ENCODE measurements around the gene ZSCAN31. TPM values are rescaled to one million over a fixed set of nuclear protein-coding genes. Genes with fewer than 3 reads are reported as not detected.

The ZSCAN31 gene
- total RNA-seq: 2.0 and 2.3 TPM in 2 replicates

DNA sequence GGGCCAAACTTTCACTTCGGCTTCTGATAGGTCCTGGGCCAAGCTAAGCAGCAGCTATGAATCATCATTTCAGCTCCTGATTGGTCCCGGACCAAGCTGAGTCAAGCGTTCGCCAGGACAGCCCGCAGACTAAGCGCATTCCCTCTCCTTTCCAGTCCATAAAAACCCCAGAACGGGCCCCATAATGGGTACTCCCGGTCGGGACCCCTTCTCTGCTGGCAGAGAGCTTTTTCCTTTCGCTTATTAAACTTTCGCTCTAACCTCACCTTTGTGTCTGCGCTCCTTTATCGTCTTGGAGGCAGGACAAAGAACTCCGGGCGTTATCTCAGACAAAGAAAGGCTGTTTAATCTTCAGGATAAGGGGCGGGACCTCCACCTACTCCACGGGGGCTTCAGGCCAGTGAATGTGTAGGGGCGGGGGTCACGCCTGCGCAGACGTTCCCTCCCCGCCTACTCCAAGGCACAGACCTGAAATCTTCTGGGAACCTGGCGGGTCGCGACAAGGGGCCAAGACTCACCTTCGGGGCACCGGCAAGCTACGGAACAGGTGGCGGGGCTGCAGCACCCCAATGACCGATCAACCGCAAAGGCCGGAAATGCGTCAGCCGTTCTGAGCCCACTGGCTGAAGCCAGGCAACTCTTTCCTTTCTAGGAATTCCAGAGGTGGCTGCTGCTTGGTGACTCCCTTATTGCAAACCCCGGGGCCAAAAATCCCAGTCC is at the start of gene ZSCAN31:
Gene ZSCAN31 (minus strand): TSS at position 585 of the 720 bp plus-strand sequence. CDS start 6,465 bp downstream, outside the sequence.

DNA sequence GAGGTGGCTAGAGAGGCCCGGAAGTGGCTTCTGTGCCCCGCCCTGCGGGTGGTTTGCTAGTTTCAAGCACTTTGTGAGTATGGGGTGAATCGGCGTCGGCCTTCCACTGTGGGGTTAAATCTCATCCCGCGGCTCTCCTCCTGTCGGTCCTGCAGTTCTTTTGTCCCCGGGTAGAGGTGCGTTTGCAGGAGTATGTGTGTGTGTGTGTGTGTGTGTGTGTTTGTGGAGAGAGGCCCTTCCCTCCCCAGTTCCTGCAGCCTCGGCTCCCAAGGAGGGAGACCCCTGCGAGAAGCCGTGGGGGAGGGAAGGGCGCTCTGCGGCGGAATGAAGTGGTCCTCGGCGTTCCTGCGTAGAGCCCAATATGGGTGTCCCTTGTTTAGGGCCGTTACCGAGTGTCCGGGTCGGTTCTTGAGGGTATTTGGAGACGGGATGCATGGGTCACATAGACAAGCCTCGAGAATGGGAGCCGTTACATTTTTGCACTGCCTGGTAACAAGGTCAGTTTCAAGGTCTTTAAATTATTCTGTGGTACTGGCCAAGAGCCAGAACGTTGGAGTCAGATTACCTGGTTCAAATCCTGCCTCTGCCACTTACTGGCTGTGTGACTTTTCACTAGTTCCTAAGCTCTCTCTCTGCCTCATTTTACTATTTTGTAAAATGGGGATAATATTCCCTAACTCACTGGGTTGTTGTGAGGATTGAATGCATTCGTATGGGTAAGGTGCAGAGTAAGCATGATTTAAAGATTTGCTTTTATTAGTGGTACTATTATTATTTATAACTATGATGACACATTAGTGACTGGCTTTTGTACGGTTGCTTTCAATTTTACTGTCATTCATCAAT is 14.2 kb upstream of the ZSCAN31 start, which contains the start of gene ZKSCAN3:
Gene ZKSCAN3 (plus strand): TSS at position 56 of the 846 bp plus-strand sequence. CDS start 9,640 bp downstream, outside the sequence.

DNA sequence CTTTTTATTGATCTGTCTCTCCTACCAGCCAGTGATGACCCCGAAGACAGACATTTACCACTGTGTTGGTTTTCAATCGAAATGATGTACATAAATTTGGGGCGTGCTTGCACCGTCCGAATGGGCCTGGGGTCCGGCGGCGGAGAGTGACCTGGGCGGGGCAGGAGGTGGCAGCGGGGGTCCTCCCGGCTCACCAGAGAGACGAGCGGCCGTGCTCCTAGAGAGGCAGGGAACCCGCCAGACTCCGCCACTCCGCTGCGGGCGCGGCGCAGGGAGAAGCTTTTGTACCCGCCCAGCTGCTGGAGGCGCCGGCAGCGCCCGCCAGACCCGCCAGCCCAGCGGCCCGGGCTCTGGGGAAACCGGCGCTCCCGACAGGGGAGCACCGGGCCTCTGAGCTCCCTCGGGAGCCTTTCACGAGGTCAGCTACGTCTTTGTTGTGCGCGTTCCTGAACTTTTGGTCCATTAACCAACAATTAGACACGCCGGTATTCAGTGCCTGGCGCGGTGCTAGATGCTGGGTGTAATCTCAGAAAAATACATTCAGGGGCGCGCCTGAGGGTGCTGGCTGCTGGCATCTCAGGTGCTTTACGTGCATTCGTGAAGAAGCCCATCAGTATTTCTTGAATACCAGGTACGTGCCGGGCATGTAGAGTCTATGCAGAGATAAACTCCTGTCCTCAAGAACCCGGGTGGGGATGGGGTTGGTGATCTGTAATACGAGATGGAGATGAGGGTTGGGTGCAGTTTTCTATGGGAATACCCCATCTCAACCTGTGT is 54.5 kb downstream of the ZSCAN31 start, which contains the start of gene PGBD1:
Gene PGBD1 (plus strand): TSS at position 285 of the 777 bp plus-strand sequence. CDS start 2,242 bp downstream, outside the sequence.

Small RNA genes within 50 kb of the gene (small RNA-seq; reads per million reads assigned to genes)
- gene AL021997.1 (not detected), gene AL021997.2 (not detected)

Other genes with a start within 250 kb of the ZSCAN31 start
- 0.79 and 1.1 TPM in 2 replicates for gene ZSCAN16, start 211.5 kb downstream of the ZSCAN31 start, total RNA-seq
- gene ZKSCAN8, start 194.3 kb downstream of the ZSCAN31 start, total RNA-seq: 18.1 and 18.8 TPM in 2 replicates
- gene ZSCAN9, start 110.9 kb downstream of the ZSCAN31 start, total RNA-seq: 14.9 and 16.5 TPM in 2 replicates
- gene ZKSCAN4, start 83.9 kb downstream of the ZSCAN31 start, total RNA-seq: 6.2 and 8.6 TPM in 2 replicates
- gene NKAPL, start 76.9 kb downstream of the ZSCAN31 start, total RNA-seq: 2.7 and 3.5 TPM in 2 replicates
- 13.0 and 14.7 TPM in 2 replicates for gene ZSCAN26, start 69.0 kb downstream of the ZSCAN31 start, total RNA-seq
- gene PGBD1, start 54.6 kb downstream of the ZSCAN31 start, total RNA-seq: 3.5 and 4.8 TPM in 2 replicates
- 3.9 and 7.9 TPM in 2 replicates for gene ZKSCAN3, start 13.8 kb upstream of the ZSCAN31 start, total RNA-seq
- 8.4 and 9.0 TPM in 2 replicates for gene ZSCAN12, start 63.6 kb upstream of the ZSCAN31 start, total RNA-seq
- 8.2 and 11.0 TPM in 2 replicates for gene ZSCAN23, start 107.3 kb upstream of the ZSCAN31 start, total RNA-seq
- not detected in 2 replicates for gene GPX6, start 179.6 kb upstream of the ZSCAN31 start, total RNA-seq
- not detected in 2 replicates for gene GPX5, start 189.7 kb upstream of the ZSCAN31 start, total RNA-seq